ENCODE data around the gene SLC16A11. TPM values are rescaled to one million over a fixed set of nuclear protein-coding genes. Genes with fewer than 3 reads are reported as not detected.

Gene SLC16A11
- total RNA-seq, 1 experiment from 2014 or later, result 0.24 TPM

GRCh38 chr17:7045492-7046126 is 1.7 kb upstream of the SLC16A11 start:
- Histone ChIP-seq H3K36me3 (replicated peaks; ENCODE audit: control insufficient read depth, insufficient read depth, low read length) (no peaks in the 10 kb centered on the region), H3K4me3 (ENCODE audit: insufficient read depth, low read depth, low read length) (no peak overlapping the region)
- peak; percentile 60 for DNase-seq

GRCh38 chr17:7043182-7043496 is 753 bp downstream of the SLC16A11 start:
- DNase-seq, result no peak
- Histone ChIP-seq H3K4me3 (ENCODE audit: insufficient read depth, low read depth, low read length) (peak overlapping the region; percentile 53), H3K36me3 (replicated peaks; ENCODE audit: control insufficient read depth, insufficient read depth, low read length) (no peaks in the 10 kb centered on the region), H3K27me3 (ENCODE audit: control insufficient read depth, insufficient read depth, low read length) (peaks cover 48% of the 10 kb centered on the region)

More at GRCh38 chr17:7045492-7046126, 1.7 kb upstream of the SLC16A11 start:
- peaks cover 48% of the 10 kb centered on the region for H3K27me3 ChIP-seq (ENCODE audit: control insufficient read depth, insufficient read depth, low read length)

- H3K36me3 ChIP-seq (replicated peaks; ENCODE audit: control insufficient read depth, insufficient read depth, low read length), result no peaks in the 10 kb centered on the region
- H3K4me3 ChIP-seq (ENCODE audit: insufficient read depth, low read depth, low read length), result peak overlapping the region; percentile 53
- DNase-seq, result peak; percentile 90
- H3K27me3 ChIP-seq (ENCODE audit: control insufficient read depth, insufficient read depth, low read length), result peaks cover 48% of the 10 kb centered on the region
Measured at GRCh38 chr17:7042501-7043181, 1.3 kb downstream of the SLC16A11 start.

GRCh38 chr17:7041607-7042500 is 2.0 kb downstream of the SLC16A11 start:
- no peaks in the 10 kb centered on the region for H3K36me3 ChIP-seq (replicated peaks; ENCODE audit: control insufficient read depth, insufficient read depth, low read length)
- peak; percentile 87 for DNase-seq
- H3K4me3 ChIP-seq (ENCODE audit: insufficient read depth, low read depth, low read length), result peak overlapping the region; percentile 53
- H3K27me3 ChIP-seq (ENCODE audit: control insufficient read depth, insufficient read depth, low read length), result peaks cover 46% of the 10 kb centered on the region

- Histone ChIP-seq H3K4me3 (ENCODE audit: insufficient read depth, low read depth, low read length) (no peak overlapping the region), H3K36me3 (replicated peaks; ENCODE audit: control insufficient read depth, insufficient read depth, low read length) (no peaks in the 10 kb centered on the region), H3K27me3 (ENCODE audit: control insufficient read depth, insufficient read depth, low read length) (peaks cover 36% of the 10 kb centered on the region)
- DNase-seq, result no peak
Measured at GRCh38 chr17:7039832-7040231, 4.1 kb downstream of the SLC16A11 start.

- peak; percentile 74 for DNase-seq
- Histone ChIP-seq H3K36me3 (replicated peaks; ENCODE audit: control insufficient read depth, insufficient read depth, low read length) (no peaks in the 10 kb centered on the region), H3K4me3 (ENCODE audit: insufficient read depth, low read depth, low read length) (no peak overlapping the region), H3K27me3 (ENCODE audit: control insufficient read depth, insufficient read depth, low read length) (peaks cover 22% of the 10 kb centered on the region)
Measured at GRCh38 chr17:7038025-7038862, 5.6 kb downstream of the SLC16A11 start.

GRCh38 chr17:7035591-7036368 is 8.1 kb downstream of the SLC16A11 start, which contains the start of gene SLC16A13:
Gene SLC16A13 (plus strand): TSS chr17:7036015. CDS start chr17:7036383, 368 bp downstream.
- Histone ChIP-seq H3K4me3 (ENCODE audit: insufficient read depth, low read depth, low read length) (peak within 1 kb of the TSS; percentile 85), H3K27me3 (ENCODE audit: control insufficient read depth, insufficient read depth, low read length) (peaks cover 5% of the 10 kb centered on the region; the same call in 1 of the 2 replicates), H3K36me3 (replicated peaks; ENCODE audit: control insufficient read depth, insufficient read depth, low read length) (no peaks in the 10 kb centered on the region)
- peak; percentile 100 for DNase-seq

- Histone ChIP-seq H3K36me3 (replicated peaks; ENCODE audit: control insufficient read depth, insufficient read depth, low read length) (no peaks in the 10 kb centered on the region), H3K4me3 (ENCODE audit: insufficient read depth, low read depth, low read length) (peak overlapping the region; percentile 85), H3K27me3 (ENCODE audit: control insufficient read depth, insufficient read depth, low read length) (peaks cover 5% of the 10 kb centered on the region; the same call in 1 of the 2 replicates)
- no peak for DNase-seq
Measured at GRCh38 chr17:7034955-7035590, 8.8 kb downstream of the SLC16A11 start.

GRCh38 chr17:7029659-7030058 is 14.2 kb downstream of the SLC16A11 start:
- Histone ChIP-seq H3K27me3 (ENCODE audit: control insufficient read depth, insufficient read depth, low read length) (no peaks in the 10 kb centered on the region; the same call in 1 of the 2 replicates), H3K4me3 (ENCODE audit: insufficient read depth, low read depth, low read length) (no peak overlapping the region), H3K36me3 (replicated peaks; ENCODE audit: control insufficient read depth, insufficient read depth, low read length) (no peaks in the 10 kb centered on the region; the same call in 1 of the 2 replicates)
- DNase-seq, result no peak

GRCh38 chr17:7029096-7029495 is 14.8 kb downstream of the SLC16A11 start:
- DNase-seq, result no peak
- H3K4me3 ChIP-seq (ENCODE audit: insufficient read depth, low read depth, low read length), result no peak overlapping the region
- H3K36me3 ChIP-seq (replicated peaks; ENCODE audit: control insufficient read depth, insufficient read depth, low read length), result no peaks in the 10 kb centered on the region; the same call in 1 of the 2 replicates
- no peaks in the 10 kb centered on the region; the same call in 1 of the 2 replicates for H3K27me3 ChIP-seq (ENCODE audit: control insufficient read depth, insufficient read depth, low read length)

- DNase-seq, result no peak
Measured at GRCh38 chr17:7027335-7027734, 16.6 kb downstream of the SLC16A11 start.

GRCh38 chr17:7026471-7027115 is 17.3 kb downstream of the SLC16A11 start:
- H3K4me3 ChIP-seq (ENCODE audit: insufficient read depth, low read depth, low read length), result no peak overlapping the region
- H3K36me3 ChIP-seq (replicated peaks; ENCODE audit: control insufficient read depth, insufficient read depth, low read length), result no peaks in the 10 kb centered on the region; the same call in 1 of the 2 replicates
- peaks cover 18% of the 10 kb centered on the region for H3K27me3 ChIP-seq (ENCODE audit: control insufficient read depth, insufficient read depth, low read length)
- DNase-seq, result no peak

More at GRCh38 chr17:7027335-7027734, 16.6 kb downstream of the SLC16A11 start:
- Histone ChIP-seq H3K4me3 (ENCODE audit: insufficient read depth, low read depth, low read length) (no peak overlapping the region), H3K36me3 (replicated peaks; ENCODE audit: control insufficient read depth, insufficient read depth, low read length) (no peaks in the 10 kb centered on the region; the same call in 1 of the 2 replicates), H3K27me3 (ENCODE audit: control insufficient read depth, insufficient read depth, low read length) (peaks cover 12% of the 10 kb centered on the region)
